ENCODE data around the gene NKD2.

Gene NKD2

GRCh38 chr5:1004461-1005248, 3.9 kb upstream of the NKD2 start:
- TF ChIP-seq CTCF (IDR thresholded peaks at IDR 0.05), result no peak
- Histone ChIP-seq H3K27ac (peak overlapping the region in 1 of 2 donors; percentile 62), H3K4me3 (peak overlapping the region; percentile 78)
- DNase-seq (ENCODE audit: low spot score), result no peak

- no peak for DNase-seq (ENCODE audit: low spot score)
- no peak for TF ChIP-seq CTCF (IDR thresholded peaks at IDR 0.05)
- Histone ChIP-seq H3K4me3 (peak overlapping the region; percentile 78), H3K27ac (peak overlapping the region in 1 of 2 donors; percentile 62)
Observed at GRCh38 chr5:1005249-1005851, 3.3 kb upstream of the NKD2 start.

- no peak for DNase-seq (ENCODE audit: low spot score)
- no peak overlapping the region for H3K4me3 ChIP-seq
- no peak overlapping the region for H3K27ac ChIP-seq
- no peak for TF ChIP-seq CTCF (IDR thresholded peaks at IDR 0.05)
Observed at GRCh38 chr5:1005904-1006655, 2.5 kb upstream of the NKD2 start.

GRCh38 chr5:1006656-1007071, 1.9 kb upstream of the NKD2 start:
- H3K4me3 ChIP-seq, result no peak overlapping the region
- no peak for DNase-seq (ENCODE audit: low spot score)
- no peak overlapping the region for H3K27ac ChIP-seq
- TF ChIP-seq CTCF (IDR thresholded peaks at IDR 0.05), result no peak

- H3K4me3 ChIP-seq, result no peak overlapping the region
- DNase-seq (ENCODE audit: low spot score), result no peak
- TF ChIP-seq CTCF (IDR thresholded peaks at IDR 0.05), result no peak
- no peak overlapping the region for H3K27ac ChIP-seq
Observed at GRCh38 chr5:1007221-1007680, 1.4 kb upstream of the NKD2 start.

GRCh38 chr5:1007681-1008450, 736 bp upstream of the NKD2 start:
- DNase-seq (ENCODE audit: low spot score), result no peak
- TF ChIP-seq CTCF (IDR thresholded peaks at IDR 0.05), result no peak
- Histone ChIP-seq H3K27ac (no peak overlapping the region), H3K4me3 (peak overlapping the region; percentile 76)

Data from coronary artery (tissue), 2 donors.